NOMO-1 treated with DMSO at 0.1 percent for 48 hours (cell line): Measurements from ENCODE around the gene PGAP6.
"Not testable (repeated sequence)": the region's sequence is repeated elsewhere in the genome, so short reads cannot be mapped to it uniquely, and the experiment has no call there.

ENCODE experiments used
- DNase-seq: peaks from one replicate; lab custom pipeline; 2025; ENCODE audit not compliant: unreplicated experiment; lab: John Stamatoyannopoulos, UW

Gene PGAP6

DNA sequence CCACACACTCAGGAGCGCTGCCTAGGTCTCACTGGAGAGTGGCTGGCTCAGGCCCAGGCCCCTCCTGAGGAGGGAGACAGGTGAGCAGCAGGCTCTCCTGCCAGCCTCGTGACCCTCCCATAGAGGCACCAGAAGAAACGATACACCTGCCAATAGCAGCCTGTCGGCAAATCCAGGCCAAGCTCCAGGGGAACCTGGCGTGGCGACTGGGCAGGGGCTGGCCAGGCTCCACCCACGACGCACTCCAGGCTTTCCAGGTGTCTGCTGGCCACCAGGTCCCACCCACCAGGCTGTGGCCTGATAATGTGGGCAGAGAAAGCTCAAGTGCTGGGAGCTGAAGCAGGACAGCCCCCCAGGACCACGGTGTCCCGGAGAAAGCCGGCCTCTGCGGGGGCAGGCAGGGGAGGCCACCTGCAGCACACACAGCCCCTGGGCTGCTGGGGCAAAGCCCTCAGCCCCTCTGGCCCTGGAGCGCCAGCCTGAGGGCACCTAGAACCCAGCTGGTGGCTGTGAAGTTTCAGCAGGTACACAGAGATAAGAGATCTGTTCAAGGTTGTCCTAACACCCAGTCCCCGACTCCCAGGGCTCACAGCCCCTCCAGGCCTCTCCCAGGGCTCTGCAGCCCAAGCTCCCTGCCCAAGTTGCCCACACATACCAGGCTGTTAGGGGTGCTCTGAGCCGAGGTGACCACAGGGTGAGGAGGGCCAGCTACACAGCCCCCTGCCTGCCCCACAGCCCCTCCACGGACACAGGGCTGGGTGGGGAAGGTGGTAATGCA lies 2.4 kb downstream of the PGAP6 start:
- DNase-seq: no peak

DNA sequence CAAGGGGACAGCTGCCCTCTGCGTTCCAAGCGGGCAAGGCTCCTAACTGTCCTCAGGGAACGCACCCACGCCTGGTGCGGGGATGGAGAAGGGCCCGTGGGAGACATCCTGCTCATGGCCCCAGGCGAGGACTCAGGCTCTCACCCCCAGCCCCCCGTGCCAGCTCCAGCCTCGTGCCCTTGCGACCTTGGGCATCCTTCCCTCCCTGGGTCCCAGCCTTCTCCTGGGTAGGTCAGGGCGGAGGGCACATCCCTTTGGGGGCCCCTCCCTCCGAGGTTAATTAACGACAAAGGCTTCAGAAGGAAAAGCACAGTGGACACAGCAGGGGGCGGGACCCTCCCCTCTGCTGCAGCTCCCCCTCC lies 3.0 kb downstream of the PGAP6 start:
- DNase-seq: no peak

DNA sequence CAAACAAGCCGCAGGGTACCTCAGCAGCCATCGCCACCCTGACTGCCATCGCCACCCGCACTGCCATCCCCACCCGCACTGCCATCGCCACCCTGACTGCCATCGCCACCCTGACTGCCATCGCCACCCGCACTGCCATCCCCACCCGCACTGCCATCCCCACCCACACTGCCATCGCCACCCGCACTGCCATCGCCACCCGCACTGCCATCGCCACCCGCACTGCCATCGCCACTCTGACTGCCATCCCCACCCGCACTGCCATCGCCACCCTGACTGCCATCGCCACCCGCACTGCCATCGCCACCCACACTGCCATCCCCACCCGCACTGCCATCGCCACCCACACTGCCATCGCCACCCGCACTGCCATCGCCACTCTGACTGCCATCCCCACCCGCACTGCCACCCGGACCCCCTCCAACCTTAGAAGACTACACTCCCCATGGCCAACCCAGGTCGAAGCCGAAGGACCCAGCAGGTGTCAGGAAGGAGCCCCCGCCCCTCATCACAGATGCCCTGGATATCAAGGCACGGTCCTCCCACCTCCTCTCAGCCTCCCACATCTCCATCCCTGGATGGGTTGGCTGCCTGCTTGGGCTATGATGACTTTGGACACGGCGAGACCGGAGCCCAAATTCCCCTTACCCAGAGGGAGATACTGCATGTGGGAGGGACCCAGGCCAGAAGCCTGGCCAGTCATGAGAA lies 3.5 kb downstream of the PGAP6 start:
- DNase-seq: not testable (repeated sequence)

- no peak for DNase-seq
Measured at GRCh38 chr16:377419-377951, 4.3 kb downstream of the PGAP6 start.

DNA sequence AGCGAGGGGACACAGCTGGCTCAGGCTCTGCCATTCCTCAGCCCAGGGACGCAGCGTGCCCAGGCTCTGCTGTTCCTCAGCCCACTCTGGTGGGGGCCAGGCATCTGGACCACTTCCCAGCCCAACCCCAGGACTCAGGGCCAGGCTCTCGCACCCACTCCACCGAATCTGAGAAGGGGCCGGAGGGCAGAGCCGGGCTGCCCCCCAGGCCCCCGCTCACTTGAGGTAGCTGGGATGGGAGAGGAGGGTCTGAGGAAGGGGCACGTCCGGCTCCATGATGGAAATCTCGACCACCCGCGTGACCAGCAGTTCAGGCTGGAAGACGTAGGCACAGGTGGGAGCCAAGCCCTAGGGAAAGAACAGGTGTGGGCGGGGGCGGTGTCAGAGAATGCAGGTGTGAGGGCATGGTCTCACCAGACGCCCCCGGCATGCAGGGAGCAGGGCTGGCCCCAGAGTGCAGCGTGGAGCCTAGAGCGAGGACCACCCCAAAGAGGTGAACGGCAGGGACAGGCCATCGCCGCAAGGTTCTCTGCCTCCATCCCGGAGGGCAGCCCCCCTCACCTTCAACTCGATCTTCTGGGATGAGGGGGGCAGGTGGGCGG lies 4.9 kb downstream of the PGAP6 start:
- DNase-seq: no peak

GRCh38 chr16:375927-376816 lies 5.6 kb downstream of the PGAP6 start:
- DNase-seq: no peak

- no peak for DNase-seq
Measured at GRCh38 chr16:375212-375611, 6.6 kb downstream of the PGAP6 start.

DNA sequence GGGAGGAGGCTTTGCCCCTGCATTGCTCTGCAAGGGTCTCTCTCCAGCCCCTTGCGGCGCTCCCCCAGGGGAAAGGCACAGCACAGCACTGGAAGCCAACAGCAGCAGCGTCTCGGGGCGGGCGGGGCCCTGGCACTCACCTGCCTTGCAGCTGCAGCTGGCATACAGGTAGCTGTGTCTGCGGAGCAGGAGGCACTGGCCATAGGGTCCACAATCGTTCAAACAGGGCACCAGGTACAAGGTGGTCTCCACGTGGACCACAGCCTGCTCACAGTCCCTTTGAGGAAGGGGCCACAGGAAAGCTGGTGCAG lies 7.2 kb downstream of the PGAP6 start:
- DNase-seq: no peak

DNA sequence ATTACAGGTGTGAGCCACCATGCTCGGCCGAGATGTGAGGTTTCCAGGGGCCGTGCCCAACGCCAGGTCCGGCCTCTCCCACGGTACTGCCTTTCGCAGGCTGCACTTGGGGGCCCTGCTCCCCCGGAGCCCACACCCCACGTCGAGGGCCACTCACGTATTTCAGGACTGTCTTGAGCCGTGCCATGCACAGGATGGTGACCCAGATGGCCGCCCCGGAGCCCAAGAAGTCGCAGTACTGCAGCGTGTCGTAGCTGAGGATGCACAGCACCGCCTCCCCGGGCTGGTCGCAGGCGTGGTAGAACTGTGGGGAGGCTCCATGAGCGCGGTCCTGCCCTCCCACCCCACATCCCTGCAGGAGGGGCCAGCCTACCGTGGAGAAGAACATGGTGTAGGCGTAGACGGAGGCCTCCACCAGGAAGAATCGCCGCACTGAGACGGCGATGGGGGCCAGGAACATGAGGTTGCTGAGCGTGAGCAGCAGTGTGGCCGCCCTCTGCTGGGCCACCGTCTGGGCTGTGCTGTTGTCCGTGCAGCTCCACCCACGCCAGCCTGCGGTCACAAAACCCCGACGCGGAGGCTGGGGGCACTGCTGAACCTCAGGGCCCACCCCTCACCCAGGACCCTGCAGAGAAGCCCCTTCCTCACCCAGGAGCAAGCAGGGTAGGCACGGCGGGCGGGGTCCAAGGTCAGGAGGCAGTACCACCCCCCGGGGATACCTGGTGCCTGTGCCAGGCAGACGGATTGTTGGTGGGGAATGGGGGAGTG lies 7.7 kb downstream of the PGAP6 start:
- DNase-seq: no peak

DNA sequence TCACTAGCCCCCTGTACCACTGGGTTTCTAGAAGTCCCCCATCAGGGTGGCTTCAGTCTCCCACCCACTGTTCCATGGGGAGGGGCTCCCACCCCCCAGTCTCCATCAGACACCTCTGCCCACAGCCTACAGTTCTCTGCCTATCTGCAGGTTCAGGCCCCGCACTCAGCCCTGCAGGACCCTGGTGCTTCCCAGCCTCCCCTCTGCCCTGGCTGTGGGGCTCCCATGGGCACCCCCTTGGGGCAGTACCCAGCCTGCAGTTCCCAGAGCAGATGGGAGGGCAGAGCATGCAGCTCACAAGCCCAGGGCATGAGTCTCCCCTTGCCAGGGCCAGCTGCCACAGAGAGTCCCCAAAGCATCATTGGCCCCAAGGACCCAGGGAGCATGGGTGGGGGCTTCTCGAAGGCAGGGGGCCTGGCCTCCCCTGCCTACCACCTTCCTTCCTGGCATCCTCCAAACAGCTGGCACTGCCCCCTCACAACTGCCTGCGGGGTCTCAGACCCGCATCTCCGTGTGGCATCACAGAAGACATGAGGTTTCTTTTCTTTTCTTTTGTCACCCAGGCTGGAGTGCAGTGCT lies 8.7 kb downstream of the PGAP6 start:
- no peak for DNase-seq

DNA sequence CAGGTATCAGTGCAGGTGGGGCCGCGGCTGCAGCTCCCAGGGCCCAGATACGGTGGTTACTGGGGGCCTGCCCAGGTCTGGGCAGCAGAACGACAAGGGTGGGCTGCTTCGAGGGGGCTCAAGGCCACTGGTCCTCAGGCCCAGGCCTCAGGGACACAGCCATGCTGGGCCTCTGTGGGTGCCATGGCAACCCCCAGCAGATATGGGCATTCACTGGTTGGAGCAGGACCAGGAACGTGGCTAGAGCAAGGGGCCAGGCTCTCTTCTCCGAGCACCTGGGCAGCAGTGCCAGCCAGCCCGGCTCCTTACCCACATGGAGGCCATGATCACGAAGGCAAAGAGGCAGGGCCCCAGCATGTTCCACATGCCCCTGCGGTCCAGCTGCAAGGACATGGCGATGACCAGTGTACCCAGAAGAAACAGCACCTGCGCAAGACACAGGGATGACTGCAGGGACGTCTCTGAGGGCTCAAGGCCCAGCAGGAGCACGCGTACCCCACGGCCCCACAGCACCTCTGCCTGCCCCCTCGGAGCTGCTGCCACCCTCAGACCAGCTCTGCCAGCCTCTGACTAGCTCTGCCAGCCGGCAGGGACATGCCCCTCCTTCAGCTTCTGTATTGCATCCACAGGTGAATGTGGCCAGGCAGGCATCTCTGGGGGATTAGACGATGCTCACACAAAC lies 9.3 kb downstream of the PGAP6 start:
- DNase-seq: no peak

GRCh38 chr16:371515-372301 lies 10.1 kb downstream of the PGAP6 start:
- DNase-seq: no peak

- no peak for DNase-seq
Measured at GRCh38 chr16:370979-371514, 10.7 kb downstream of the PGAP6 start.

GRCh38 chr16:370443-370842 lies 11.3 kb downstream of the PGAP6 start, which contains the start of gene MRPL28:
TSS of gene MRPL28 (minus strand) at chr16:370538. CDS start at chr16:370218, 320 bp downstream.
- DNase-seq: peak; percentile 90

- no peak for DNase-seq
Measured at GRCh38 chr16:369866-370436, 11.8 kb downstream of the PGAP6 start.

DNA sequence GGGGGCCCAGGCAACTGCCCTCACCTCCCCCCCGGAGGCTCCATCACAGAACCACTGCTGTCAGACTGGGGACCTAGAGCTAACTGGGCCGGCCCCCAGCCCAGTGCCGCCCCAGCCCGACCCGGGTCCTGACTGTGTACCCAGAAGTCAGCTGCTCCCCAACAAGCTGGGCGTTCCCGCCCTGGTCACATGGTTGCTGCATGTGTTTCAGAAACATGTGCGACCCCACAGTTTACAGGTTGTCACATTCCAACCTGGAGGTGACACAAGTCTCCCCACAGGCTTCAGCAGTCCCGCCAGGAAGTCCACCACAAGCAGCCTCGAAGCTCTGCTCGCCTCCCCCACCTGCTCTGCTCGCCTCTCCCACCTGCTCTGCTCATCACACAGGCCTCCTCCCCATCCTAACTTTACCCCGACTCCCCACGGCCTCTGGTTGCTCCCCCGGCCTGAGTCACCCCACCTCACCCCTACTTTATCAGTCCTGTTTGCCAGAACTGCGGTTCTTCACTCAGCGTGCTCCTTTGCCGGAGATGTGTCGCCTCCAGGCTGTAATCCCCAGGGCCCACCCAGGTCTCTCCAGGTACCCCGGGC lies 12.4 kb downstream of the PGAP6 start:
- DNase-seq: no peak

DNA sequence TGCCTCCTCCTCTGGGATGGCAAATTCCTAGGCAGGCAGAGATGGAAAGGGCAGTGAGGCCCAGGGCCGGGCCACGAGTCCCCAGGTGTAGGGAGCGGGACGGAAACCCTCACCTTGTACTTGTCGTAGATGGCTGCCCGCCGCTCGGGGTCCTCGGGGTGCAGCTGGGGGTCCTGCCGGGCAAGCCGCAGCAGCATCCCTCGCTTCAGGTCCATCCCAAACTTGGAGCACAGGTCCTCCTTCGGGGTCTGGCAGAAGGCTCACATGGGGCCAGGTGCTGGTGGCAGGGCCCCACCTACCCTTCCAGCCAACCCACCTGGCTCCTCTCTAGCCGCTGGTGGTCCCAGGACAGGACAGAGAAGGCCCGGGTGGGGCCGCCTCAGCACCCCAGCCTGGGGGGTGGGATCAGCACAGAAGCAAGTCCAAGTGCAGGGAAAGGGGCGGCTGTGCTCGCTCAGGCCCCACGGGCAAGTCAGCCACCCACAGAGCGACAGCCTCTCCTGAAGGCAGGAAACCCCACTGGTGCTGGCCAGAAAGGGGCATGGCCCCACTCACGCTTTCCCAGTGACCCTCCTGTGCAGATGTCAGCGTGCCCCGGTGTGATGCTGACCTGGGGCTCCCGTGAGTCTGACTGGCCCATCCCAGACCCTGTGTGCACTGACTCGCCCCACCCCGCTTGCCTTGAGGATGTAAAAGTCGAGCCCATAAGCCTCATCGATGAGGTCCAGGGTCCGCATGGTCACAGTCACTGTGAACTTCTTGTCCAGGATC lies 13.2 kb downstream of the PGAP6 start:
- DNase-seq: no peak
